ENCODE measurements around the gene UQCRC1.

DNA sequence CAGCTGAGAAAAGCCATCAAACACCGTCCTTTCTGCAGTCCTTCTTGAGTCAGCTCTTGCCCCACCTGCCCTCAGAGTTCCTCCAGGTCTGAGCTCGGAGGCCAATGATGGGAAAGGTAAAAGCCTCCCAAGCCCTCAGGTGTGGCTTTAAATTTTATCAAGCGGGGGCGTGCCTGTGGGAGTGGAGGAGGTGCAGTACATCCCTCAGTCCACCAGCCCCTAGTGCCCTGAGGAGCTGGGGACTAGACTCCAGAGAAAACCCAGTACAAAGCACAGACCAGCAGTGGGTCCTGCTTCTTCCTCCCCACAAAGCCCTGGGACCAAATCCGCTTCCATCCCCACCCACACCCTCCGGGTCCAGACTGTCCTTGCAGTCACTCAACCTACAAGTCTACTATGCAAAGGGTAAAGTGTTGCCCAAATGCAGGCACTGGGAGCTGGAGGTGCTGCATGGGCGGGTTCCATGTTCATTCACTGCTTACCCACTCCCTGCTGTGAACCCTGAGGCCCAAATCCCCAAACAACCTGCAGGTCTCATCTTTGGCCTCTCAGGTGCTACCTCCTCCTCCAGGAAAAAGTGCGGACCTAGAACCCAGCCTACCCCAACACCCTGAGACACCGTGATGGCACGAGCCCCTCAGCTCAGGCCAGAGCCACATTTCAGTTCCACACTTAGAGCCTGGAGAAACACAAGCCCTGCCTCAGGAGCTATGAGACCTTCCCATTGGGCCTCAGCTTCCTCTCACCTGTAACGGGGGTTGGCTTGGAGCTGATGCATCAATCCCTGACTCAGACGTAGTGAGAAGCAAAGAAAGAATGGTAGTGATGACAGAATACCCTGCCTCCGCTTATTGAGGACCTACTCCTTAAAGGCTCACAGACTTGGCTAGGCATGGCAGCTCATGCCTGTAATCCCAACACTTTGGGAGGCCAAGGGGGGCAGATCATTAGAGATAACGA, 55.3 kb downstream of the UQCRC1 start:
- TF ChIP-seq CTCF (conservative IDR thresholded peaks at IDR 0.05 in 1 of 2, IDR thresholded peaks at IDR 0.05 in 1 of 2; ENCODE audit: low read depth in 1 of 2, low read length in 2 of 2), result no peak
- TF ChIP-seq EZH2 (IDR thresholded peaks at IDR 0.05; ENCODE audit: low read length, missing control alignments), result no peak
